WTC11 (cell line): ENCODE data around the gene ATP6V1G2.

Experiments used
- CTCF ChIP-seq: fragments of 200-600 bp; IDR thresholded peaks from 2 replicates; pipeline ENCODE4 v1.8.0; 2022; ENCODE audit warnings: antibody characterized with exemption
- FOXK1 ChIP-seq: sonication (generic); formaldehyde crosslinking; IDR thresholded peaks from 2 replicates; pipeline ENCODE4 v1.8.0; 2022; ENCODE audit warnings: mild to moderate bottlenecking, moderate library complexity, missing genetic modification reagents
- GABPB1 ChIP-seq: sonication (generic); formaldehyde crosslinking; IDR thresholded peaks from 2 replicates; pipeline ENCODE4 v1.8.1; 2023; ENCODE audit warnings: mild to moderate bottlenecking, missing genetic modification reagents
- ZBTB21 ChIP-seq: sonication (generic); formaldehyde crosslinking; IDR thresholded peaks from 2 replicates; pipeline ENCODE4 v1.8.1; 2023; ENCODE audit warnings: mild to moderate bottlenecking, missing genetic modification reagents, borderline replicate concordance
- ZNF232 ChIP-seq: sonication (generic); formaldehyde crosslinking; IDR thresholded peaks from 2 replicates; pipeline ENCODE4 v1.8.0; 2022; ENCODE audit warnings: mild to moderate bottlenecking, missing genetic modification reagents
- TF ChIP-seq, protein P1 (sequence below): sonication (generic); formaldehyde crosslinking; IDR thresholded peaks from 2 replicates; pipeline ENCODE4 v1.8.1; 2022; ENCODE audit warnings: low read depth, missing genetic modification reagents, borderline replicate concordance

DNA sequence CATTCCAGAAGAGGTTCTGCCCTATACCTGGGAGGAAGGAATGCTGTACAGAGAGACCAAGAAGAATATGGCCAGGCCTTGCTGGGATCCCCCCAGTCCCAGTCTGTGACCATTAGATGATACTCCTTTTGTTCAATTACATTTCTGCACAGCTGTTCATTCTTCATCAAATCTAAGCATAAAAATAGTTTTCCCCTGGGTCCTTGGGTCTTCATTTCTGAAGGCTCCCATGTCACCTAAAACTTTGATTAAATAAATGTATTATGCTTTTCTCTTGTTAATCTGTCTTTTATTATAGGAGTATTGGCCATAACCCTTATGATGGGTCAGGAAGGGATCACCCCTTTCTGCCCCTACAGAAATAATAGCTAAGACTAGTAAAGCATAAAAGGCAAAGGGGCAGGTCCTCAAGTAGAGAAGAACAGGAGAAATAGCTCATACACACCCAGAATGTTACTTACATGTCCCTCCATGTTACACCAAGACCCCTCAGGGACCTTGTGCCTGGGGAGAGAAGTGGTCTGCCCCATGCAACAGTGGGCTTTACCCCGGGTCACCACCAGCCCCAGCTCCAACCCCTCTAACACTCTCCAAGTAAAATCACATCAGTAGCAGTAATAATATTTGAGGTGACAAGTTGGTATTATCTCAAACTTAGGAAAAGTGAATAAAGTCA is 23.6 kb upstream of the ATP6V1G2 start:
- TF ChIP-seq CTCF (no peak), ZNF232 (no peak), ZBTB21 (CRISPR knock-in tag) (no peak), GABPB1 (no peak), FOXK1 (CRISPR knock-in tag) (no peak)
- TF ChIP-seq, protein P1, sequence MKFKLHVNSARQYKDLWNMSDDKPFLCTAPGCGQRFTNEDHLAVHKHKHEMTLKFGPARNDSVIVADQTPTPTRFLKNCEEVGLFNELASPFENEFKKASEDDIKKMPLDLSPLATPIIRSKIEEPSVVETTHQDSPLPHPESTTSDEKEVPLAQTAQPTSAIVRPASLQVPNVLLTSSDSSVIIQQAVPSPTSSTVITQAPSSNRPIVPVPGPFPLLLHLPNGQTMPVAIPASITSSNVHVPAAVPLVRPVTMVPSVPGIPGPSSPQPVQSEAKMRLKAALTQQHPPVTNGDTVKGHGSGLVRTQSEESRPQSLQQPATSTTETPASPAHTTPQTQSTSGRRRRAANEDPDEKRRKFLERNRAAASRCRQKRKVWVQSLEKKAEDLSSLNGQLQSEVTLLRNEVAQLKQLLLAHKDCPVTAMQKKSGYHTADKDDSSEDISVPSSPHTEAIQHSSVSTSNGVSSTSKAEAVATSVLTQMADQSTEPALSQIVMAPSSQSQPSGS (CRISPR knock-in tag): no peak
